Kidney epithelial cell (primary cell): ENCODE measurements around the gene DPP9. TPM values are rescaled to one million over a fixed set of nuclear protein-coding genes. Genes with fewer than 3 reads are reported as not detected.
A peak's percentile ranks its signal among the peaks of the same experiment; 100 is the strongest.

Experiments used
- DNase-seq: peaks from one replicate; pipeline ENCODE4 v3.0.0-alpha.2; 2010; ENCODE audit warnings: low read depth
- H3K27me3 ChIP-seq: 2 replicates; pipeline ENCODE4 v1.6.0; 2011; ENCODE audit warnings: low read length; ENCODE audit not compliant: control insufficient read depth, insufficient read depth
- H3K36me3 ChIP-seq: 2 replicates; pipeline ENCODE4 v1.5.1; 2011; ENCODE audit warnings: low read length; ENCODE audit not compliant: control insufficient read depth, insufficient read depth
- H3K4me3 ChIP-seq: 2 replicates; pipeline ENCODE4 v1.5.1; 2011; ENCODE audit warnings: low read depth, mild to moderate bottlenecking, control low read depth, low read length
- CTCF ChIP-seq: IDR thresholded peaks from 2 replicates; pipeline ENCODE4 v1.5.1; 2011; ENCODE audit warnings: mild to moderate bottlenecking, moderate library complexity, low read length, control low read depth, inconsistent platforms; ENCODE audit not compliant: insufficient read depth, poor library complexity, severe bottlenecking
- total RNA-seq: library from RNA; depleted of rRNA; stranded (reverse); fragments of >200 nt; gene quantifications from 2 replicates; pipeline ENCODE4 v1.2.3, GENCODE V29; 2015

The DPP9 gene
- total RNA-seq, 1 donor from 2014 or later: 67.8 TPM

GRCh38 chr19:4733755-4734345 is 10.2 kb upstream of the DPP9 start:
- TF ChIP-seq CTCF: no peak
- no peak for DNase-seq
- Histone ChIP-seq H3K27me3 (peaks cover 8% of the 10 kb centered on the region), H3K36me3 (no peaks in the 10 kb centered on the region), H3K4me3 (no peak overlapping the region)

- Histone ChIP-seq H3K36me3 (no peaks in the 10 kb centered on the region), H3K27me3 (peaks cover 2% of the 10 kb centered on the region), H3K4me3 (no peak overlapping the region)
- TF ChIP-seq CTCF: peak; percentile 80
- DNase-seq: no peak
These were observed 9.1 kb upstream of the DPP9 start for GRCh38 chr19:4732680-4733114.

GRCh38 chr19:4730740-4731171 is 7.1 kb upstream of the DPP9 start:
- Histone ChIP-seq H3K36me3 (no peaks in the 10 kb centered on the region), H3K4me3 (no peak overlapping the region), H3K27me3 (peaks cover 2% of the 10 kb centered on the region)
- no peak for DNase-seq
- TF ChIP-seq CTCF: peak; percentile 52

- no peak for DNase-seq
- Histone ChIP-seq H3K36me3 (no peaks in the 10 kb centered on the region), H3K4me3 (no peak overlapping the region), H3K27me3 (no peaks in the 10 kb centered on the region)
- TF ChIP-seq CTCF: no peak
These were observed 5.2 kb upstream of the DPP9 start for GRCh38 chr19:4728871-4729270.

GRCh38 chr19:4722671-4723594 is 709 bp downstream of the DPP9 start:
- Histone ChIP-seq H3K4me3 (peak overlapping the region; percentile 99), H3K27me3 (no peaks in the 10 kb centered on the region), H3K36me3 (peaks cover 2% of the 10 kb centered on the region)
- TF ChIP-seq CTCF: no peak
- DNase-seq: no peak

GRCh38 chr19:4721196-4721595 is 2.4 kb downstream of the DPP9 start:
- Histone ChIP-seq H3K4me3 (no peak overlapping the region), H3K27me3 (no peaks in the 10 kb centered on the region), H3K36me3 (peaks cover 2% of the 10 kb centered on the region)
- no peak for DNase-seq
- TF ChIP-seq CTCF: no peak
